Muscle of back (tissue), 13 donors: Measurements from ENCODE around the gene SULF2. TPM values are rescaled to one million over a fixed set of nuclear protein-coding genes. Genes with fewer than 3 reads are reported as not detected.
A peak's percentile ranks its signal among the peaks of the same experiment; 100 is the strongest.
"Not testable (repeated sequence)": the region's sequence is repeated elsewhere in the genome, so short reads cannot be mapped to it uniquely, and the experiment has no call there.

Source experiments
- DNase-seq, 3 donors: peaks; one replicate each; pipeline versions ENCODE4 v3.0.0 to v3.0.0-alpha.2; 2013
- long read RNA-seq, 9 donors: transcript quantifications; one replicate each; lab custom pipeline, GENCODE V29; 2026
- polyA plus RNA-seq, 10 donors: library from polyadenylated mRNA; unstranded; fragments of 120-200 nt; gene quantifications; one replicate each; pipeline ENCODE4 v1.2.1, GENCODE V29; 2013; ENCODE audit not compliant: insufficient read length in 10 of 10

Gene SULF2
- 100 to 1,000 TPM in 1 of 10 donors, 10 to 100 TPM in 9; 38.0 to 101 (median 52.4) TPM for polyA plus RNA-seq
- long read RNA-seq, donor 1, partial matches to known transcripts = 5 of 5 reads
- long read RNA-seq, donor 1, other reads (novel, unspliced or antisense) = 0 of 5 reads
- long read RNA-seq, donor 2, partial matches to known transcripts = 0 of 2 reads
- long read RNA-seq, donor 2, other reads (novel, unspliced or antisense) = 0 of 2 reads
- long read RNA-seq, donor 3 = 0 reads
- long read RNA-seq, donor 4, full-length matches to known transcripts = 1 of 13 reads
- long read RNA-seq, donor 4, partial matches to known transcripts = 12 of 13 reads
- long read RNA-seq, donor 4, other reads (novel, unspliced or antisense) = 0 of 13 reads
- long read RNA-seq, donor 5, partial matches to known transcripts = 33 of 38 reads
- long read RNA-seq, donor 5, other reads (novel, unspliced or antisense) = 0 of 38 reads
- long read RNA-seq, donor 6, partial matches to known transcripts = 6 of 8 reads
- long read RNA-seq, donor 6, other reads (novel, unspliced or antisense) = 0 of 8 reads
- long read RNA-seq, donor 7, full-length matches to known transcripts = 2 of 2 reads
- long read RNA-seq, donor 7, partial matches to known transcripts = 0 of 2 reads
- long read RNA-seq, donor 7, other reads (novel, unspliced or antisense) = 0 of 2 reads
- long read RNA-seq, donor 8, partial matches to known transcripts = 0 of 2 reads
- long read RNA-seq, donor 8, other reads (novel, unspliced or antisense) = 0 of 2 reads
- long read RNA-seq, donor 9, partial matches to known transcripts = 0 of 1 reads
- long read RNA-seq, donor 9, other reads (novel, unspliced or antisense) = 0 of 1 reads

GRCh38 chr20:47785311-47785853 lies at the start of gene SULF2:
TSS of gene SULF2 (minus strand) at chr20:47785481. CDS start at chr20:47757363, 28,118 bp downstream.
- DNase-seq = peak in 1 of 3 donors; percentile 62

GRCh38 chr20:47831675-47832074 lies 46.4 kb upstream of the SULF2 start:
- DNase-seq = not testable (repeated sequence)

- DNase-seq = not testable (repeated sequence)
These were observed 41.4 kb upstream of the SULF2 start for GRCh38 chr20:47826716-47827115.

GRCh38 chr20:47826006-47826405 lies 40.7 kb upstream of the SULF2 start:
- not testable (repeated sequence) for DNase-seq

GRCh38 chr20:47825011-47825762 lies 39.9 kb upstream of the SULF2 start:
- DNase-seq = no peak

GRCh38 chr20:47823941-47824340 lies 38.7 kb upstream of the SULF2 start:
- DNase-seq = not testable (repeated sequence)

- DNase-seq = no peak
These were observed 36.3 kb upstream of the SULF2 start for GRCh38 chr20:47821481-47822100.

- no peak for DNase-seq
These were observed 33.8 kb upstream of the SULF2 start for GRCh38 chr20:47818996-47819609.

- DNase-seq = no peak
These were observed 33.2 kb upstream of the SULF2 start for GRCh38 chr20:47818466-47818865.

- peak in 1 of 3 donors; percentile 35 for DNase-seq
These were observed 32.7 kb upstream of the SULF2 start for GRCh38 chr20:47818016-47818415.

- no peak for DNase-seq
These were observed 32.3 kb upstream of the SULF2 start for GRCh38 chr20:47817573-47817972.

- DNase-seq = no peak
These were observed 31.5 kb upstream of the SULF2 start for GRCh38 chr20:47816487-47817451.

GRCh38 chr20:47815866-47816265 lies 30.6 kb upstream of the SULF2 start:
- no peak for DNase-seq

- DNase-seq = no peak
These were observed 30.1 kb upstream of the SULF2 start for GRCh38 chr20:47815416-47815806.

GRCh38 chr20:47814632-47815415 lies 29.5 kb upstream of the SULF2 start:
- no peak for DNase-seq

GRCh38 chr20:47810721-47811347 lies 25.6 kb upstream of the SULF2 start:
- no peak for DNase-seq

GRCh38 chr20:47810116-47810677 lies 24.9 kb upstream of the SULF2 start:
- DNase-seq = peak in 2 of 3 donors; percentile 40 to 61
